SK-N-SH treated with all-trans-retinoic acid at 6 μM for 48 hours (cell line): Measurements from ENCODE around the gene COX4I1.
"Not testable (repeated sequence)": the region's sequence is repeated elsewhere in the genome, so short reads cannot be mapped to it uniquely, and the experiment has no call there.

ENCODE experiments used
- ATAC-seq: fragments of 200-7000 bp; cut with Tn5 transposase; 3 replicates; pipeline ENCODE4 v1.9.1; 2020; ENCODE audit warnings: mild to moderate bottlenecking, moderate library complexity
- ARNTL ChIP-seq: fragments of 450-650 bp; formaldehyde crosslinking; IDR thresholded peaks from 2 replicates; pipeline ENCODE4 v1.5.0; 2020; ENCODE audit warnings: low read depth, mild to moderate bottlenecking, moderate library complexity, borderline replicate concordance
- BACH2 ChIP-seq: fragments of 250-450 bp; sonication (Bioruptor Pico); IDR thresholded peaks from 2 replicates; pipeline ENCODE4 v1.9.0; 2021; ENCODE audit warnings: mild to moderate bottlenecking, borderline replicate concordance
- CSDC2 ChIP-seq: fragments of 250-450 bp; sonication (Bioruptor Pico); IDR thresholded peaks from 2 replicates; pipeline ENCODE4 v1.5.0; 2020; ENCODE audit warnings: mild to moderate bottlenecking, moderate library complexity
- GLIS3 ChIP-seq: fragments of 250-450 bp; sonication (Bioruptor Pico); IDR thresholded peaks from 2 replicates; pipeline ENCODE4 v1.5.0; 2020; ENCODE audit warnings: mild to moderate bottlenecking, moderate library complexity
- ISL1 ChIP-seq: fragments of 250-450 bp; sonication (Bioruptor Pico); IDR thresholded peaks from 2 replicates; pipeline ENCODE4 v2.1.2; 2022; ENCODE audit warnings: mild to moderate bottlenecking, moderate library complexity
- OSR1 ChIP-seq: fragments of 250-450 bp; sonication (Bioruptor Pico); IDR thresholded peaks from 2 replicates; pipeline ENCODE4 v1.8.0; 2022; ENCODE audit warnings: moderate library complexity, mild to moderate bottlenecking, inconsistent platforms
- PPARA ChIP-seq: fragments of 250-450 bp; sonication (Bioruptor Pico); IDR thresholded peaks from 2 replicates; pipeline ENCODE4 v1.5.0; 2020; ENCODE audit warnings: mild to moderate bottlenecking, borderline replicate concordance
- RARB ChIP-seq: fragments of 250-450 bp; sonication (Bioruptor Pico); IDR thresholded peaks from 2 replicates; pipeline ENCODE4 v1.8.0; 2021; ENCODE audit warnings: mild to moderate bottlenecking, moderate library complexity
- SNAI2 ChIP-seq: fragments of 250-450 bp; sonication (Bioruptor Pico); IDR thresholded peaks from 2 replicates; pipeline ENCODE4 v1.5.0; 2020; ENCODE audit warnings: mild to moderate bottlenecking, moderate library complexity
- TCF4 ChIP-seq: fragments of 250-450 bp; sonication (Bioruptor Pico); IDR thresholded peaks from 2 replicates; pipeline ENCODE4 v1.8.0; 2021; ENCODE audit warnings: mild to moderate bottlenecking, moderate library complexity, borderline replicate concordance
- TOX ChIP-seq: fragments of 250-450 bp; sonication (Bioruptor Pico); IDR thresholded peaks from 2 replicates; pipeline ENCODE4 v1.8.0; 2021; ENCODE audit warnings: mild to moderate bottlenecking, moderate library complexity, borderline replicate concordance
- ZC3H10 ChIP-seq: fragments of 250-450 bp; sonication (Bioruptor Pico); IDR thresholded peaks from 2 replicates; pipeline ENCODE4 v1.5.1; 2021; ENCODE audit warnings: mild to moderate bottlenecking, moderate library complexity
- ZFP3 ChIP-seq: fragments of 250-450 bp; sonication (Bioruptor Pico); IDR thresholded peaks from 2 replicates; pipeline ENCODE4 v1.5.0; 2020; ENCODE audit warnings: mild to moderate bottlenecking, moderate library complexity
- ZFP30 ChIP-seq: fragments of 450-650 bp; formaldehyde crosslinking; IDR thresholded peaks from 2 replicates; pipeline ENCODE4 v1.5.0; 2022; ENCODE audit warnings: mild to moderate bottlenecking, moderate library complexity
- ZNF565 ChIP-seq: fragments of 450-650 bp; formaldehyde crosslinking; conservative IDR thresholded peaks from 2 replicates; pipeline ENCODE4 v1.5.0; 2020; ENCODE audit warnings: low read depth, mild to moderate bottlenecking, moderate library complexity
- ZNF8 ChIP-seq: fragments of 450-650 bp; formaldehyde crosslinking; IDR thresholded peaks from 2 replicates; pipeline ENCODE4 v1.5.0; 2020; ENCODE audit warnings: mild to moderate bottlenecking, moderate library complexity
- TF ChIP-seq, protein P1 (sequence below): fragments of 250-450 bp; sonication (Bioruptor Pico); IDR thresholded peaks from 2 replicates; pipeline ENCODE4 v1.8.0; 2021; ENCODE audit warnings: low read depth, mild to moderate bottlenecking, moderate library complexity, borderline replicate concordance
- TF ChIP-seq, protein P2 (sequence below): fragments of 250-450 bp; sonication (Bioruptor Pico); IDR thresholded peaks from 2 replicates; pipeline ENCODE4 v1.5.1; 2021; ENCODE audit warnings: mild to moderate bottlenecking, moderate library complexity
- TF ChIP-seq, protein P3 (sequence below): fragments of 250-450 bp; sonication (Bioruptor Pico); IDR thresholded peaks from 2 replicates; pipeline ENCODE4 v1.5.0; 2020; ENCODE audit warnings: mild to moderate bottlenecking, moderate library complexity

The COX4I1 gene

DNA sequence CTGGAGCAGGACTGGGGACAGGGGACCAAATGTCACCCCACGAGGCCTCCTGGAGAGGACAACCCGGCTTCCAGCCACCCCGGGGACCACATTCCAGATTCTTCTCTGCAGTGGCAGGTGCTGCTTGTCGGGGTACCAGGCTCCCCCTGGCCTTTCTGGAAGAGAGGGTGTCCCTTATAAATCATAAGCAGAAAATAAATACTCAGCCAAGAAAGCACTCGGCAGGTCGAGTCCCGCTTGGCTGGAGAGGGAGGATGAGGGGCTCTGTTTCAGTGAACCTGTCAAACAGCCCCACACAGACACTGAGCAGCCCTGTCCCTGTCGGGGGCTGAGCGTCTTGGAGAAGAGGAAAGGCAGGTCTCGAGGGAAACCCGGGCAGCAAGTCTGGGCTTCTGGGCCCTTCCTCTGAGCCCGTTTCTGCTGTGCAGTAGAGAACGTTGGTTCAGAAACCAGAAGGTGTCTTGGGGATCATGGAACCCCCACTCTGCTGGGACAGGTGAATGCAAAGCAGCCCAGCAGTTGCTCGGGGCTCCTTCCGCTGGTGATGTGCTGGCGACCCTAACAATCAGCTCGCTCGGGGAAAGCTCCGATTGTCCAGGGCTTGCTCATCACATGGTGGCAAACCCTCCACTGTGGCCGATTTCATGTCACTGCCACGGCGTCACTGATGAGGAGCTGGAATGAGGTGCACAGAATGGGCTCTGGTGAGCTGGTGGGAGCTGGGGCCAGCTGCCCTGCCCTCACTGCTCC lies 36.6 kb downstream of the COX4I1 start:
- TF ChIP-seq SNAI2 (CRISPR knock-in tag), result no peak
- TF ChIP-seq, protein P1, sequence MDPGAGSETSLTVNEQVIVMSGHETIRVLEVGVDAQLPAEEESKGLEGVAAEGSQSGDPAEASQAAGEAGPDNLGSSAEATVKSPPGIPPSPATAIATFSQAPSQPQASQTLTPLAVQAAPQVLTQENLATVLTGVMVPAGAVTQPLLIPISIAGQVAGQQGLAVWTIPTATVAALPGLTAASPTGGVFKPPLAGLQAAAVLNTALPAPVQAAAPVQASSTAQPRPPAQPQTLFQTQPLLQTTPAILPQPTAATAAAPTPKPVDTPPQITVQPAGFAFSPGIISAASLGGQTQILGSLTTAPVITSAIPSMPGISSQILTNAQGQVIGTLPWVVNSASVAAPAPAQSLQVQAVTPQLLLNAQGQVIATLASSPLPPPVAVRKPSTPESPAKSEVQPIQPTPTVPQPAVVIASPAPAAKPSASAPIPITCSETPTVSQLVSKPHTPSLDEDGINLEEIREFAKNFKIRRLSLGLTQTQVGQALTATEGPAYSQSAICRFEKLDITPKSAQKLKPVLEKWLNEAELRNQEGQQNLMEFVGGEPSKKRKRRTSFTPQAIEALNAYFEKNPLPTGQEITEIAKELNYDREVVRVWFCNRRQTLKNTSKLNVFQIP (CRISPR knock-in tag), result no peak
- no peak for TF ChIP-seq GLIS3 (CRISPR knock-in tag)
- TF ChIP-seq OSR1 (CRISPR knock-in tag), result no peak
- TF ChIP-seq TCF4, result no peak
- no peak for TF ChIP-seq PPARA (CRISPR knock-in tag)
- TF ChIP-seq ZC3H10 (CRISPR knock-in tag), result no peak
- TF ChIP-seq ARNTL (CRISPR knock-in tag), result no peak
- TF ChIP-seq RARB (CRISPR knock-in tag), result no peak
- TF ChIP-seq ZFP30 (CRISPR knock-in tag), result no peak
- TF ChIP-seq ZFP3, result no peak
- TF ChIP-seq ZNF8 (CRISPR knock-in tag), result no peak
- TF ChIP-seq ISL1, result no peak
- TF ChIP-seq, protein P2, sequence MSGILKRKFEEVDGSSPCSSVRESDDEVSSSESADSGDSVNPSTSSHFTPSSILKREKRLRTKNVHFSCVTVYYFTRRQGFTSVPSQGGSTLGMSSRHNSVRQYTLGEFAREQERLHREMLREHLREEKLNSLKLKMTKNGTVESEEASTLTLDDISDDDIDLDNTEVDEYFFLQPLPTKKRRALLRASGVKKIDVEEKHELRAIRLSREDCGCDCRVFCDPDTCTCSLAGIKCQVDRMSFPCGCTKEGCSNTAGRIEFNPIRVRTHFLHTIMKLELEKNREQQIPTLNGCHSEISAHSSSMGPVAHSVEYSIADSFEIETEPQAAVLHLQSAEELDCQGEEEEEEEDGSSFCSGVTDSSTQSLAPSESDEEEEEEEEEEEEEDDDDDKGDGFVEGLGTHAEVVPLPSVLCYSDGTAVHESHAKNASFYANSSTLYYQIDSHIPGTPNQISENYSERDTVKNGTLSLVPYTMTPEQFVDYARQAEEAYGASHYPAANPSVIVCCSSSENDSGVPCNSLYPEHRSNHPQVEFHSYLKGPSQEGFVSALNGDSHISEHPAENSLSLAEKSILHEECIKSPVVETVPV (CRISPR knock-in tag), result no peak
- TF ChIP-seq BACH2 (CRISPR knock-in tag), result no peak
- TF ChIP-seq CSDC2 (CRISPR knock-in tag), result no peak
- no peak for TF ChIP-seq ZNF565 (CRISPR knock-in tag)
- ATAC-seq, result no peak

DNA sequence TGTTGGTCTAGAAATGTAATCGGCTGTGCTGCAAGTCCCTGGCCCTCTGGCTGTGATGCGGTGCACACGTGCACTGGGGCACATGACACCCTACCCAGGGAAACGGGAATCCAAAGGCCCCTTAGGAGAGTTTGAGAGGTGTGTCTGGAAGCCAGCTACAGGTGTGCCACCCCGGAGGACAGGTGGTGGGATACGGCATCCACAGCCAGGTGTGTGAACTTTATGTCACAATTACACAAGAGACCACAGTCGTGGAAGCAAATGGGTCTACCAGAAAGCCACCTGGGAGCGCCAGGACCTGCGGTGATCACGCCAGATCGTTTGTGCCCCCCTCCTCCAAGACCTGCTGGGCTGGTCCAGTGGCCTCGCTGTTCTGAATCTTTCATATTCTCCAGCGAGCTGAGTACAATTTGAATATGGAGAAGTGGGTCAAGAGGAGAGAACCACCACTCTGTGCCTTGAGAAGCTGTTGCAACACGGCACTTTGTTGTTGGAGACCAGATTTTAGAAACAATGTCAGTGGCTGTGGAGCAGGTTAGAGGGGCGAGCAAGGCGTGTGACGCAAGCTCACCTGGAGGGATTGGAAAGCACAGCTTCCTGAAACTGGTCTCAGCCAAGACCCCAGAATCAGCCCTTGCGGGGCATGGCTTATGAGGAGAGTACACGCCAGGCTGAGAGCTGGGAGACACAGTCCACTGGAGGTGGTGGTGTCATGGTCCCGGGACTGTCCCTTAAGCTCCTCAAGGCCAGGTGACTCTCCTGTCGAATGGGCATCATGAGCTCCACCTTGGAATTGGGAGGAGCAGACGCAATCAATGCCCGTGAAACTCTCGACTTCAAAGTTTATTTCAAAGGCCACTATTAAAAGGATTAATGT lies 37.4 kb downstream of the COX4I1 start:
- TF ChIP-seq, protein P1 (CRISPR knock-in tag), result no peak
- TF ChIP-seq ISL1 (no peak), ZNF565 (CRISPR knock-in tag) (no peak), BACH2 (CRISPR knock-in tag) (no peak), OSR1 (CRISPR knock-in tag) (no peak), ZFP3 (no peak), ZNF8 (CRISPR knock-in tag) (no peak), PPARA (CRISPR knock-in tag) (no peak), TOX (no peak), SNAI2 (CRISPR knock-in tag) (no peak), ZC3H10 (CRISPR knock-in tag) (no peak)
- TF ChIP-seq, protein P2 (CRISPR knock-in tag), result no peak
- TF ChIP-seq, protein P3, sequence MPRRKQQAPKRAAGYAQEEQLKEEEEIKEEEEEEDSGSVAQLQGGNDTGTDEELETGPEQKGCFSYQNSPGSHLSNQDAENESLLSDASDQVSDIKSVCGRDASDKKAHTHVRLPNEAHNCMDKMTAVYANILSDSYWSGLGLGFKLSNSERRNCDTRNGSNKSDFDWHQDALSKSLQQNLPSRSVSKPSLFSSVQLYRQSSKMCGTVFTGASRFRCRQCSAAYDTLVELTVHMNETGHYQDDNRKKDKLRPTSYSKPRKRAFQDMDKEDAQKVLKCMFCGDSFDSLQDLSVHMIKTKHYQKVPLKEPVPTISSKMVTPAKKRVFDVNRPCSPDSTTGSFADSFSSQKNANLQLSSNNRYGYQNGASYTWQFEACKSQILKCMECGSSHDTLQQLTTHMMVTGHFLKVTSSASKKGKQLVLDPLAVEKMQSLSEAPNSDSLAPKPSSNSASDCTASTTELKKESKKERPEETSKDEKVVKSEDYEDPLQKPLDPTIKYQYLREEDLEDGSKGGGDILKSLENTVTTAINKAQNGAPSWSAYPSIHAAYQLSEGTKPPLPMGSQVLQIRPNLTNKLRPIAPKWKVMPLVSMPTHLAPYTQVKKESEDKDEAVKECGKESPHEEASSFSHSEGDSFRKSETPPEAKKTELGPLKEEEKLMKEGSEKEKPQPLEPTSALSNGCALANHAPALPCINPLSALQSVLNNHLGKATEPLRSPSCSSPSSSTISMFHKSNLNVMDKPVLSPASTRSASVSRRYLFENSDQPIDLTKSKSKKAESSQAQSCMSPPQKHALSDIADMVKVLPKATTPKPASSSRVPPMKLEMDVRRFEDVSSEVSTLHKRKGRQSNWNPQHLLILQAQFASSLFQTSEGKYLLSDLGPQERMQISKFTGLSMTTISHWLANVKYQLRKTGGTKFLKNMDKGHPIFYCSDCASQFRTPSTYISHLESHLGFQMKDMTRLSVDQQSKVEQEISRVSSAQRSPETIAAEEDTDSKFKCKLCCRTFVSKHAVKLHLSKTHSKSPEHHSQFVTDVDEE (CRISPR knock-in tag), result no peak
- TF ChIP-seq, all 23 proteins: peak for 0
- ATAC-seq, result no peak

DNA sequence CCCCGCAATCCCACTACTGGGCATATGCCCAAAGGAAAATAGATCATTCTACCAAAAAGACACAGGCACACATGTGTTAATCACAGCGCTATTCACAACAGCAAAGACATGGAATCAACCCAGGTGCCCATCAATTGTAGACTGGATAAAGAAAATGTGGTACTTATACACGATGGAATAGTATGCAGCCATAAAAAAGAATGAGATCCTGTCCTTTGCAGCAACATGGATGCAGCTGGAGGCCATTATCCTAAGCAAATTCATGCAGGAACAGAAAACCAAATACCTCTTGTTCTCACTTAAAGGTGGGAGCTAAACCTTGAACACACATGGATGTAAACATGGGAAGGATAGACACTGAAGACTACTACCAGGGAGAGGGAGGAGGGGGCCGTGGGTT lies 38.2 kb downstream of the COX4I1 start:
- ATAC-seq, result not testable (repeated sequence)
